Stimulated activated CD4-positive, alpha-beta T cell treated with anti-CD3 and anti-CD28 coated beads, Interleukin-4, amount 100 ng/mL, for 24 hours (primary cell): ENCODE data around the gene SCRN2.
A peak's percentile ranks its signal among the peaks of the same experiment; 100 is the strongest.

ENCODE experiments used
- DNase-seq: peaks from one replicate; pipeline ENCODE4 v3.0.0-alpha.2; 2020

The SCRN2 gene

GRCh38 chr17:47844814-47845715 is 4.0 kb upstream of the SCRN2 start:
- no peak for DNase-seq

- DNase-seq = no peak
Measured at GRCh38 chr17:47844227-47844626, 3.2 kb upstream of the SCRN2 start.

GRCh38 chr17:47843391-47843730 is 2.3 kb upstream of the SCRN2 start:
- no peak for DNase-seq

- no peak for DNase-seq
Measured at GRCh38 chr17:47841488-47842291, 617 bp upstream of the SCRN2 start.

GRCh38 chr17:47840001-47840741 is 902 bp downstream of the SCRN2 start:
- no peak for DNase-seq

GRCh38 chr17:47839071-47839470 is 2.0 kb downstream of the SCRN2 start:
- no peak for DNase-seq

- no peak for DNase-seq
Measured at GRCh38 chr17:47838636-47839035, 2.4 kb downstream of the SCRN2 start.

- DNase-seq = no peak
Measured at GRCh38 chr17:47837401-47838039, 3.6 kb downstream of the SCRN2 start.

GRCh38 chr17:47836601-47837000 is 4.5 kb downstream of the SCRN2 start:
- DNase-seq = no peak

- no peak for DNase-seq
Measured at GRCh38 chr17:47834756-47835155, 6.3 kb downstream of the SCRN2 start.

GRCh38 chr17:47831934-47832327 is 9.1 kb downstream of the SCRN2 start:
- no peak for DNase-seq

GRCh38 chr17:47831003-47831933 is 9.8 kb downstream of the SCRN2 start, which contains the start of the genes LRRC46 and MRPL10:
TSS of gene LRRC46 (plus strand) at chr17:47831670. CDS start at chr17:47831990, 320 bp downstream.
TSS of gene MRPL10 (minus strand) at chr17:47831541. CDS start at chr17:47831511, 30 bp downstream.
- peak; percentile 94 for DNase-seq

GRCh38 chr17:47830396-47831002 is 10.6 kb downstream of the SCRN2 start:
- DNase-seq = no peak

GRCh38 chr17:47829870-47830269 is 11.2 kb downstream of the SCRN2 start:
- DNase-seq = peak; percentile 39

GRCh38 chr17:47823519-47823918 is 17.6 kb downstream of the SCRN2 start:
- DNase-seq = no peak

- DNase-seq = no peak
Measured at GRCh38 chr17:47822785-47823184, 18.3 kb downstream of the SCRN2 start.

GRCh38 chr17:47821424-47822391 is 19.4 kb downstream of the SCRN2 start, which contains the start of gene OSBPL7:
TSS of gene OSBPL7 (minus strand) at chr17:47821794. CDS start at chr17:47820278, 1,516 bp downstream.
- DNase-seq = peak; percentile 75

GRCh38 chr17:47821031-47821423 is 20.0 kb downstream of the SCRN2 start:
- no peak for DNase-seq

- DNase-seq = no peak
Measured at GRCh38 chr17:47820033-47820789, 20.9 kb downstream of the SCRN2 start.
